ENCODE data around the gene CXCL3. TPM values are rescaled to one million over a fixed set of nuclear protein-coding genes. Genes with fewer than 3 reads are reported as not detected.
A peak's percentile ranks its signal among the peaks of the same experiment; 100 is the strongest.

Gene CXCL3
- total and polyA plus RNA-seq, 9 of the 15 experiments (the other 6 are each of a cell fraction or from before 2014, with no cell fraction given), result 2.3 to 8.9 (median 6.1) TPM

DNA sequence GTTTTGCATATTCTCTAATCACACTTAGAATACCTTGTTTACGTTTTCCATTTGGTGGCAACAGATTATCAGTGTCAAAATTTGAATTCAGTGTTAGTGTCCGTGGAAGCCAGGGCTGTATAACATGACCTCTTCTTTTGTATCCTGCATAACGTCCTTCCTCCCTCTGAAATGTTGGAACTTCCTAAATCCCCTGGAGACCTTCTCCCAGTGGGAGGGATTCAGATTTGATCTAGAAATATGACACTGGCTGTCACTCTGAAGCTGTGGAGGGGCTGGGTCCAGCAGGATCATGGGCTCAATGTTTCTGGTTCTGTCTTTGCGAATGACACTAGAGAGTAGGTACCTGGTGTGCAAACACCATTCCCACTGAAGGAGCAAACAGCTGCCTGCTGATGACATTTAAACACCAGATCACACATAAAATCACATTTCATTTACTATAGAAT is 850 bp upstream of the CXCL3 start (continued):
- TF ChIP-seq THRB (CRISPR knock-in tag; conservative IDR thresholded peaks at IDR 0.05), result 0 out of 2 replicates have a peak, but pooled peaks have one; percentile 3
- TF ChIP-seq, protein P1, sequence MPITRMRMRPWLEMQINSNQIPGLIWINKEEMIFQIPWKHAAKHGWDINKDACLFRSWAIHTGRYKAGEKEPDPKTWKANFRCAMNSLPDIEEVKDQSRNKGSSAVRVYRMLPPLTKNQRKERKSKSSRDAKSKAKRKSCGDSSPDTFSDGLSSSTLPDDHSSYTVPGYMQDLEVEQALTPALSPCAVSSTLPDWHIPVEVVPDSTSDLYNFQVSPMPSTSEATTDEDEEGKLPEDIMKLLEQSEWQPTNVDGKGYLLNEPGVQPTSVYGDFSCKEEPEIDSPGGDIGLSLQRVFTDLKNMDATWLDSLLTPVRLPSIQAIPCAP (CRISPR knock-in tag; IDR thresholded peaks at IDR 0.05; ENCODE audit: borderline replicate concordance), result no peak
- no peak for TF ChIP-seq ZBTB7A (IDR thresholded peaks at IDR 0.05; ENCODE audit: borderline replicate concordance, control insufficient read depth, low read depth, low read length)
- TF ChIP-seq, protein P2, sequence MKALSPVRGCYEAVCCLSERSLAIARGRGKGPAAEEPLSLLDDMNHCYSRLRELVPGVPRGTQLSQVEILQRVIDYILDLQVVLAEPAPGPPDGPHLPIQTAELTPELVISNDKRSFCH (CRISPR knock-in tag; IDR thresholded peaks at IDR 0.05), result no peak
- TF ChIP-seq, protein P2 (tag; IDR thresholded peaks at IDR 0.05), result 0 out of 2 replicates have a peak, but pooled peaks have one; percentile 32

GRCh38 chr4:74038086-74038424 is 434 bp downstream of the CXCL3 start:
- ATAC-seq (peak; percentile 26; the same call in 2 of the 3 replicates), DNase-seq (ENCODE audit: extremely low read depth in 1 of 4, low spot score in 3 of 4) (peak in 1 of 4 experiments; percentile 47), FAIRE-seq (no peak)
- in situ Hi-C loops (cut with MboI), result loop anchor here (10.0 kb wide), 2 partner anchors 313 to 373 kb away; no protein-coding TSS in a partner anchor
- no peaks in the 10 kb centered on the region for H4K20me1 ChIP-seq (replicated peaks; ENCODE audit: control insufficient read depth, insufficient read depth, low read length)
- H3K4me1 ChIP-seq (replicated peaks in 1 of 2; ENCODE audit: control insufficient read depth in 2 of 2, insufficient read depth in 2 of 2, low read length in 2 of 2), result peaks cover 3 to 16% of the 10 kb centered on the region in 2 experiments; a peak in 3 of 5 replicates
- peak overlapping the region; percentile 88 for H3K27ac ChIP-seq (ENCODE audit: extremely low read depth, low read depth, low read length)
- peak overlapping the region; percentile 88 for H3K4me2 ChIP-seq (ENCODE audit: insufficient read depth, low read length)
- H3K9me1 ChIP-seq (ENCODE audit: control insufficient read depth, insufficient read depth, low read length), result no peaks in the 10 kb centered on the region
- intact Hi-C loops (cut with micrococcal nuclease), result loop anchor here (2.0 to 10.0 kb wide), 6 partner anchors 19 to 376 kb away; partner anchors contain the start of genes CXCL1 and CXCL2
- H2AFZ ChIP-seq (ENCODE audit: low read depth, low read length), result peak overlapping the region; percentile 88
- H3K79me2 ChIP-seq (ENCODE audit: control insufficient read depth, insufficient read depth, low read length), result peaks cover 24% of the 10 kb centered on the region
- 0% methylated on average over 15 of the region's 17 CpGs for whole genome bisulfite sequencing (ENCODE audit: insufficient coverage, low coverage, missing lambda C conversion rate)
- no peaks in the 10 kb centered on the region for H3K27me3 ChIP-seq (ENCODE audit: control insufficient read depth in 2 of 2, insufficient read depth in 2 of 2, low read length in 2 of 2)
- peak overlapping the region; percentile 93 to 95 for H3K9ac ChIP-seq (ENCODE audit: insufficient read depth in 1 of 2, low read depth in 2 of 2, low read length in 2 of 2)
- H3K4me3 ChIP-seq, result peak overlapping the region; percentile 55
- BruUV-seq (replicated peaks), result no TSS peak
- ChIA-PET CTCF (ENCODE audit: low intra/inter-chr PET ratio) (no interaction called here), POLR2A (interaction anchor here (0.7 to 2.7 kb wide), 7 partner anchors 18 to 294 kb away, joined by 3 to 23 read pairs (median 4); partner anchors contain the start of gene CXCL2)
- H3K36me3 ChIP-seq (ENCODE audit: control insufficient read depth, insufficient read depth, low read length), result peaks cover 3% of the 10 kb centered on the region; the same call in 2 of the 3 replicates
- no peaks in the 10 kb centered on the region for H3K9me3 ChIP-seq (replicated peaks; ENCODE audit: control insufficient read depth, insufficient read depth, low read depth, low read length)
- no peak for TF ChIP-seq GTF2A2 (tag; IDR thresholded peaks at IDR 0.05)
- no peak for TF ChIP-seq U2AF1 (optimal IDR thresholded peaks at IDR 0.05; ENCODE audit: low read depth, low read length)
- no peak for TF ChIP-seq DDX20 (tag; IDR thresholded peaks at IDR 0.05; ENCODE audit: low read depth)
- no peak for TF ChIP-seq ZBTB34 (CRISPR knock-in tag; IDR thresholded peaks at IDR 0.05)
- no peak for TF ChIP-seq RUNX1 (IDR thresholded peaks at IDR 0.05; ENCODE audit: low read depth)
- TF ChIP-seq, protein P3, sequence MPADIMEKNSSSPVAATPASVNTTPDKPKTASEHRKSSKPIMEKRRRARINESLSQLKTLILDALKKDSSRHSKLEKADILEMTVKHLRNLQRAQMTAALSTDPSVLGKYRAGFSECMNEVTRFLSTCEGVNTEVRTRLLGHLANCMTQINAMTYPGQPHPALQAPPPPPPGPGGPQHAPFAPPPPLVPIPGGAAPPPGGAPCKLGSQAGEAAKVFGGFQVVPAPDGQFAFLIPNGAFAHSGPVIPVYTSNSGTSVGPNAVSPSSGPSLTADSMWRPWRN (IDR thresholded peaks at IDR 0.05; ENCODE audit: low read depth), result no peak
- TF ChIP-seq IFI16 (CRISPR knock-in tag; IDR thresholded peaks at IDR 0.05), result no peak
- no peak for TF ChIP-seq ZBTB7A (IDR thresholded peaks at IDR 0.05; ENCODE audit: borderline replicate concordance, control insufficient read depth, low read depth, low read length)
- TF ChIP-seq SMAD3 (CRISPR knock-in tag; conservative IDR thresholded peaks at IDR 0.05), result no peak
- TF ChIP-seq HNRNPLL (IDR thresholded peaks at IDR 0.05; ENCODE audit: low read depth, low read length, poor library complexity, severe bottlenecking), result peak; percentile 37
- no peak for TF ChIP-seq TCF3 (CRISPR knock-in tag; IDR thresholded peaks at IDR 0.05)
- no peak for TF ChIP-seq ERF (CRISPR knock-in tag; IDR thresholded peaks at IDR 0.05)

All from K562 (cell line).